Testis (tissue), 2 donors: Measurements from ENCODE around the gene EP400.

ENCODE experiments used
- CTCF ChIP-seq, 3 experiments: fragments of 450-650 bp in 2 of 3; fragments of 200-600 bp in 1 of 3; sonication (generic) in 1 of 3; IDR thresholded peaks; one replicate each; pipeline ENCODE4 v1.5.1; 2016 to 2019; ENCODE audit warnings: antibody characterized with exemption in 3 of 3, mild to moderate bottlenecking in 2 of 3, moderate library complexity in 1 of 3
- POLR2A ChIP-seq: fragments of 450-650 bp; IDR thresholded peaks from one replicate; pipeline ENCODE4 v1.6.1; 2017; ENCODE audit warnings: antibody characterized with exemption, mild to moderate bottlenecking, moderate library complexity

- TF ChIP-seq CTCF (IDR thresholded peaks at IDR 0.05) = no peak
- TF ChIP-seq POLR2A = no peak
Observed at GRCh38 chr12:131913666-131914065, 36.1 kb upstream of the EP400 start.
